HG02610 (cell line): ENCODE data around the gene GPC5.

Source experiments
- ATAC-seq: cut with Tn5 transposase; IDR thresholded peaks from one replicate; pipeline ENCODE4 v1.9.1; 2021; ENCODE audit warnings: mild to moderate bottlenecking, moderate library complexity; ENCODE audit not compliant: unreplicated experiment

Gene GPC5

DNA sequence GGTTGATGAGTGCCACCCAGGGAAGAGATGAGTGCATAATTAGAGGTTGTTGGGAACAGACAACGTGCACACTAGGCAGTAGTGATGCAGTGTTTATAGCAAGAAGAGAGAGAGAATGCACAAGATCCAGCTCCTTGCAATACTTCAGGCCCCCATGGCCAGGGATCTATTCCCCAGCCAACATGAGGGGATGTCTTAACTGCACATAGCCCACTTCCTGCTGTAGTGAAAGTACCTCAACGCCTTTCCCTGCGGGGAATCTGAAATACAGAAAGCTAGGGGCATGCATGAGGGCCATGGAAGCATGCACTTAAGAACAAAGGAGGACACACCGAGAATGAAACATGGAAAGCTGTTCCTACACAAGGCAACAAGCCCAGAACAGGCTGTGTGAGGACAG lies 1191.5 kb downstream of the GPC5 start:
- ATAC-seq = no peak

GRCh38 chr13:92590503-92590908 lies 1192.1 kb downstream of the GPC5 start:
- no peak for ATAC-seq

GRCh38 chr13:92591117-92591516 lies 1192.7 kb downstream of the GPC5 start:
- ATAC-seq = no peak

- ATAC-seq = no peak
Observed at GRCh38 chr13:92592757-92593156, 1194.3 kb downstream of the GPC5 start.

GRCh38 chr13:92602560-92602959 lies 1204.1 kb downstream of the GPC5 start:
- ATAC-seq = no peak

- no peak for ATAC-seq
Observed at GRCh38 chr13:92609376-92609775, 1211.0 kb downstream of the GPC5 start.

DNA sequence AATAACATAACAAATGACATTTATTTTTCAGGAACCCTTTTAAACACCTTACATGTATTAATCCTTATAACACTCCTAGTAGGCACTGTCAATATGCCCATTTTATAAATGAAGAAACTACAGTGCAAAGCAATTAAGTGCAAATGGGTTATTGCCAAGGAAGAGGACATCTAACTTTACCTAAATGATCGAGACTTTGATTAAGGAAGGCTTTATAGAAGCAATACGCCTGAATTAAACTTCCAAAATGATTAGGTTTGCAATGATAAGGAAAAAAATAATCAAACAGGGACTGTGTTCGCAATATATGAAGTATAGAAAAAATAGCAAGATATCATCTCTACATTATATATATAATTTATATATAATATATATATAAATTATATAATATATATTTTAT lies 1214.5 kb downstream of the GPC5 start:
- no peak for ATAC-seq

- no peak for ATAC-seq
Observed at GRCh38 chr13:92613921-92614320, 1215.5 kb downstream of the GPC5 start.

DNA sequence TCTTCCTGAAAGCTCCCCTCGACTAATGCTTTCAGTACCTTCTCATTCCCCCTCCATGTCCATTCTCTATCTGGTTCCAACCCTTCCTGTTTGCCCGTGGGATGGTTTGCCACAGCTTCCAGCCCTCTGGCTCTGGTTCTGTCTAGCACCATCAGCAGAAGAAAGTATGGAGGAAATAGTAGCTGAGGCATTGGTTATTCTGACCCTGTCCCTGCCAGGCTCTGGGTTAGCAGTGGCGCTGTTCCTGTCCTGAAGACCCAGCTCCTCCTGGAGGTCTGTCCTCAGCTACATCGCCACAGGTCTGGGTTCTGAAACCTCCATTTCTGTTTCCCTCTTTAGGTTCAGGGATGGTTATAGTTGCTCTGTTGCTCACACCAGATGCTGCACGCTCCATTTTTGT lies 1223.6 kb downstream of the GPC5 start:
- no peak for ATAC-seq

- no peak for ATAC-seq
Observed at GRCh38 chr13:92622905-92623304, 1224.5 kb downstream of the GPC5 start.

DNA sequence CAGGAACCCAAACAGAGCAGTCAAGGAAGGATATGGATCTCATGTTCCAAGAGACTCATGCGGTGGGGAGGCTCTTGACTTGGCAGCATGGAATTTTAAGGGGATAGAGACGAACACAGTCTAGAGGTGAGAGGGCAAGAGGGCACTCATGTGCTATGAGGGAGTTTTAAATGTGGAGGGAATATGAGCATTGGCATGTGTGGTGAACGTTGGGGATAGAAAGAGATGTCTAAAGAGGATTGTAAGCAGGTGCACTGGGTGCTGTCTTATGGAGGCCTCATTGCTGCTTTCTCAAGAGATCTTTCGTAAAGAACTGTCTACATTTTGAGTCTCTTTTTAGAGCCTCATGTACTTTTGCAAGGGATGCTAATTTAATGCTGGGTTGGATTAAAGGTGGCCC lies 1227.9 kb downstream of the GPC5 start:
- ATAC-seq = no peak

DNA sequence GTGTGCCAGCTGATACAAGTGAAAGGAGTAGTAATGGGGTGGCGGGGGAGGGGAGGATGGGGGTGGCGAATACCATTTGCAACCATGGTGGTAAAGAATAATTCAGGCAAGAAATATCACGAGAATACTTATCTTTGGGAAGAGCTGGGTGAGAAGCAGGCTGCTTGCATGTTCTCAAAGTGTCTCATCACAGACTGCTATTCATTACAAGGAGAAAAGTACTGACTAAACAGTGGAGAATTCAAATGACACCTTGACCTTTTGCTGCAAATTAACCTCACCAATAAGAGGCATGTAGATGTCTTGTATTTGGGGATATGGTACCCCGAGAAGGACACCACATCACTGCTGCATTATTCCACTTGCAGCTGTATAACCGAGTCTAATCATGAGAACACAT lies 1242.5 kb downstream of the GPC5 start:
- ATAC-seq = no peak

GRCh38 chr13:92649140-92649813 lies 1250.9 kb downstream of the GPC5 start:
- ATAC-seq = no peak

- ATAC-seq = no peak
Observed at GRCh38 chr13:92656103-92656502, 1257.7 kb downstream of the GPC5 start.

- ATAC-seq = no peak
Observed at GRCh38 chr13:92656648-92657047, 1258.2 kb downstream of the GPC5 start.

- ATAC-seq = no peak
Observed at GRCh38 chr13:92657565-92657964, 1259.1 kb downstream of the GPC5 start.

- ATAC-seq = no peak
Observed at GRCh38 chr13:92658293-92658692, 1259.9 kb downstream of the GPC5 start.

DNA sequence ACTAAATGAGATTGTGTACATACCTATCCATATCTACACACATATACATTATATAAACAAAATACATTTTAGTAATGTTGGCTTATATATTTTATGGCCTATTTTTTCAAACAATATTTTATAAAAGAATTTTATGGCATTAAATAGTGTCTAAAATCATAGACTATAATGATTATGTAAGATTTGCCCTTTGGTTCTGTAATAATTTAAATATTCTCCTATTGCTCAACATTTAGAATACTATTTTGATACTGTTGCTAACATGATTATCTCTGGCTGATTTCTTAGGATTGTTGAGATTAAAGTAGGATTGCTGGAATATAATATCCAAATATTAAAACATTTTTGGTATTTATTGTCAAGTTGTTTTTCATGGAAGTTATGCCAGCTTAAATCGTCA lies 1263.0 kb downstream of the GPC5 start:
- no peak for ATAC-seq

- no peak for ATAC-seq
Observed at GRCh38 chr13:92668157-92668556, 1269.7 kb downstream of the GPC5 start.

- no peak for ATAC-seq
Observed at GRCh38 chr13:92670096-92670495, 1271.7 kb downstream of the GPC5 start.

GRCh38 chr13:92671821-92672220 lies 1273.4 kb downstream of the GPC5 start:
- ATAC-seq = no peak

GRCh38 chr13:92676246-92676645 lies 1277.8 kb downstream of the GPC5 start:
- ATAC-seq = no peak

- no peak for ATAC-seq
Observed at GRCh38 chr13:92677571-92677970, 1279.2 kb downstream of the GPC5 start.
